ENCODE data around the gene IRX4.
"Not testable (repeated sequence)": the region's sequence is repeated elsewhere in the genome, so short reads cannot be mapped to it uniquely, and the experiment has no call there.

The IRX4 gene

GRCh38 chr5:1856596-1857255 lies 26.0 kb downstream of the IRX4 start:
- no peak for DNase-seq

DNA sequence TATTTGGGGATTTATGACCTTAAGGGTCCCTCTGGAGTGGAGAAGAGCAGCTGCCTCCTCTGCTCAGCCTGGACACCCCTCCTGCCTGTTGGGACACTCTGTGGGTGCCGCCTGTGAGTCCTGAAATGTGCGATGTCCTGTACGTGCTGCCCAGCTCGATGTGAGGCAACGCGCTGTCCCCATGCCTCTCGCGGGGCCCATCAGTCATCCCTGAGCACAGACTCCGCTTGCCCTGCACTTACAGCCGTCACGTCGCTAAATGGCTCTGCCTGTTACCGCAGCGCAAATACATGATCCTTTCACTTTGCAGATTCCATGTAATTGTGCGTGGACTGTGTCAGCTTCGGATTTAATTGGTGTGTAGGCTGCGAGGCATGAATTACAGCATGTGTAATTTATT lies 27.1 kb downstream of the IRX4 start:
- DNase-seq, result no peak

DNA sequence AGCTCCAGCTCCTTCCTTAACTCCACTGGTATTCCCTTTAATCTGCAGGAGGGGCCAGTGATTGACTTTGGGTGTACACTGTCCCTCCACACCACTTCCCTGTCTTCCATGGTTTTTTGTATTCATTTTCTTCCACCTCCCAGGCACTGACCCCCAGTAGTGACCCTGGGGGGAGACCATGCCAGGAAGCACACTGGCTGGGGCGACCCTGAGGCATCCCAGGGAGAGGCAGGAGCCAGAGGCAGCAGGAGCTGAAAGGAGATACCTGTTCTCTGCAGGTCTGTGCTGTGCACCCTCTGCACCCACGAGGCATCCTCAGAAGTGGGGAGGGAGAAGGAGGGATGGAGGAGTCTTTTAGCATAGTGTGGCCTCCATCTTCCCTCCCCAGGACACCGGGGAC lies 27.6 kb downstream of the IRX4 start:
- no peak for DNase-seq

GRCh38 chr5:1853531-1853930 lies 29.2 kb downstream of the IRX4 start:
- DNase-seq, result no peak

DNA sequence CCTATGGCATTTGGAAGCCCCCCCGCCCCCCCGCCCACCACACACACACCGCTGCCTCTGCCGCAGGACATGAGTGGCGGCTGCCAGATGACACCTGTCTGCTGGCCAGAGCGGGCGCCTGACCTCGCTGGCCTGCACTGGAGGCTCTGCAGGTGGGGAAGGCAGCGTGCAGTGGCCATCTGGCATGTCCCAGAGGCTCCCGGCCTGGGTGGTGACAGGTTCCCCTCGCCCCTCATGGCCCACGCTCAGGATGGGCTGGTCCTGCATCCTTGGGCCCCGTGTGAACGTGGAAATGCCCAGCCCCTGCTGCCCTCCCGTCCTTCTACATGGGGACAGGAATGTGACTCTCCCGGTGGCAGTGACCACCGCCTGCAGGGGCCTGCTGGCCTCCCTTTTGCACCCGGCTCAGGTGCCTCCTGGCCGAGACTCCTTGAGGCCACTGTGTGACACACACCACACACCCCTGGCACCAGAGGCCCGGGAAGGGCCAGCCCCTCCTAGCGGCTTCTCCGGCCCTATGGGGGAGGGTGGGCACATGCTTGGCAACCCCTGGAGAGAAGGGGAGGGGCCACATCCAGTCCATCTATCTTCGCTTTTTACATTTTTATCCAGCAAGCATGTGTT lies 30.3 kb downstream of the IRX4 start:
- DNase-seq, result no peak

GRCh38 chr5:1851290-1851934 lies 31.3 kb downstream of the IRX4 start:
- DNase-seq, result no peak

DNA sequence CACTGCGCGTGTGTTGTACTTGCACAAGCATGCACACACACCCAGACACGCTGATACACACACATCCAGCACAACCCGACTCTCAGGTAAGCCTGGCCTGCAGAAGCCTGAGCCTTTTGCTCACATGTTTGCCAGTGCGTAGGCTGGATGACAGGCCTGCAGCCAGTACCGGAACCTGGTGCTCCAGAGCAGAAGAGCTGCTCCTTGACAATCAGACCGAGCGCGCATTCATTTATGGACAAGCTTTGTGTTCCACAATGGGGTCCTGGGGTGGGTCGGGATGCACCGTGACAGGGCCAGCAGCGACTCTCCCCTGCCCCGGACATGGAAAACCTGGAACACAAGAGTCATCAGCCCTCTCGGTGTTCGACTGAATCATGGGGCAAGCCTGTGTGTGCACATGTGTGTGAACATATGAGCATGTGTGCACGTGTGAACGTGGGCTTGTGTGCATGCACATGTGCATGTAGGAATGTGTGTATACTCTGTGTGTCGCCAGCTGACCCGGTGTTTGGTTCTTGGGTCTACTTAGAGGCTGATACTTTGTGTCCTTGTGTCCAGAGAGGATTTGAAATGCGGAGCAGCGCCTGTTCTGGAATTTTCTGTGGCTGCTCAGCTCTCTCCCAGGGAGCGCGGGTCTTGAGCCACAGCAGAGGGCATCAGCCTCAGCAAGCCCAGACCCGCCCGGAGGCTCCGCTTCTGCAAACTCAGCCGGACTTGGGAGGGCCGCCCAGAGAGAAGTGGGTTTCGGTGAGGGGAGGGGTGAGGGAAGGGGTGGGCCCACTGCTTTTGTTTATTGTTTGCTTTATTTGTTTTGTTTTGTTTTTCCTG lies 32.2 kb downstream of the IRX4 start:
- DNase-seq, result no peak

DNA sequence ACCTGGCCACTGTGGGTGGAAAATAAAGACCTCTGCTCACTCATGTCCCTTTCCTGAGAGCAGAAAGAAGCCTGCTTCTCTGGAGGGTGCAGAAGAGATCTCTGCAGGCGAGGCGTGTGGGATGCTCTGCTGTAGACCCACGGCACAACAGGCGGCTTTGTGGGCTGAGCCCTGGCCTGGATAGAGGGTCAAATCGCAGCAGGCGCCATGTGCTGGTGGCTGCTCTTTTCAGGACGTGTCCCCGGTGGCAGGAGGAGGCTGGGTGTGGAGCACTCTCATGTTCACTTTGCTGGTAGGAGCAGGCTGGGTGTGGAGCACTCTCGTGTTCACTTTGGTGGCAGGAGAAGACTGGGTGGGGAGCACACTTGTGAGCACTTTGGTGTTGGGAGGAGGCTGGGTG lies 35.1 kb downstream of the IRX4 start:
- no peak for DNase-seq

DNA sequence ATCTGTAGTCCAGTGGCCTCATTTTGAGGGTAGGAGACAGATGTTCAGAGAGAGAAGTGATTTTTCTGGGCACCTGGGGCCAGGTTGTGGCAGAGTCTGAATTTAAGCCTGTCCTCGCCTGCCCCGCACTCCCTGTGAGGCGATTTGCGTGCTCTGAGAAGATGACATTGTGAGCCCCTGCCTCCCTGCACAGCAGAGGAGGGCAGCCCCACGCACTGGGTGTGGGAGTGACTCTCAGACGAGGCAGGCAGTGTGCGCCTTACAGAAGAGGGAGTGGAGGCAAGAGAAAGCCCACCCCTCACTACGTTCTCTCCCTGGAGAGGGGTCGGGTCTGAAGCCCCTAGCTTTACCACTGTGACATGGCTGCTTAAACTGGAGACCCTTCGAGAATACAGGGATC lies 35.7 kb downstream of the IRX4 start:
- no peak for DNase-seq

DNA sequence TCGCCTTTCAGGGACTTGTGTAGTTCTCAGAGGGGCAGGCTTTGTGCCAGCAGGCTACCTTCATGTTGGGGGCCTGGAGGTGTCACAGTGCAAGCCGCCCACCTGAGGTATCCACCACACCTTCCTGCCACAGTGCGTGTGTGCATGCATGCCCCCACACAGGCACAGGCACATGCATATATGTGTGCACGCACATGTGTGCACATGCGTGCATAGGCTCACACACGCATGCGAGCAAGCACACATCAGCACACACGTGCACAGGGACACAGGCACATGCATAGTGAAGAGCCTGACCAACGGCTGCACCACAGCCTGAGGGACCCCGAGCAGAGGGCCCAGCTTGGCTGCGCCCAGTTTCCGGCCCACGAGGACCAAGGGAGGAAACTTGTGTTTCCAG lies 36.1 kb downstream of the IRX4 start:
- DNase-seq, result no peak

- no peak for DNase-seq
Measured at GRCh38 chr5:1845696-1846095, 37.0 kb downstream of the IRX4 start.

- DNase-seq, result no peak
Measured at GRCh38 chr5:1844708-1845436, 37.9 kb downstream of the IRX4 start.

GRCh38 chr5:1843761-1844160 lies 39.0 kb downstream of the IRX4 start:
- not testable (repeated sequence) for DNase-seq

DNA sequence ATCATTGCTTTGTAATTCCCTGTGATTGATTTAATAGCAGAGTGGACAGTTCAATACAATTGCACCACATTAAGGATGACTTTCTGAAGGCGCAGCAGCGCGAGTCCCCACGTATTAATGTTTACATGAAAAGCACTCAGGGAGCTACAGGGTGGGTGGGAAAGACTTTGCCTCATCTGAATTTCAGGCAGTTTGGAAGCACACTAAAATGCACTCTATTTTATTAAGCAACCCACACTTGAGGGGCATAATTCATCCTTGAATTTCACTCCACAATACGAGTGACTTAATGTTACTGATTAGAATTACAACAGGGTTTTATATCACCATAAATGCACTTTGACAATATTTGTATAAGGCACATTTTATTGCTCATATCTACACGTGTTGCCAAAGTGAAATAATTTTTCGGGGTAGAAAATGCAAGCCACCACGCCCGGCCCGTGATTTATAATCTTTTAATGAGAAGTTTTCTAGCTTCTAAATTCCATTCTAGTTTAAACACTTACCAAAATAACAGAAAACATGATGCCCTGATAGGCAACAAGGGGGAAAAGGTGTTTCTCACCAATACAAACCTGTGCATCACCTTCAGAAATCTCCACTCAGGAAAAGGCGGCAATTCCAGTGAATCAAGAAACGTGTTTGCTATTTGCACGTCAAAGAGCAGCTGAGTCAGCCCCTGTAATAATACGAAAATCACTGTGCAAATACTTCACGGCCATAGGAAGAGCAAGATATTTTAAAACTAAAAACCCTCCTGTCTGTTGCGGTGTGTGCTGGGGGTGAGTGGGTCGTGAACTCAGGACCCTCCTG lies 40.5 kb downstream of the IRX4 start:
- no peak for DNase-seq

- DNase-seq, result no peak
Measured at GRCh38 chr5:1840741-1841521, 41.8 kb downstream of the IRX4 start.

DNA sequence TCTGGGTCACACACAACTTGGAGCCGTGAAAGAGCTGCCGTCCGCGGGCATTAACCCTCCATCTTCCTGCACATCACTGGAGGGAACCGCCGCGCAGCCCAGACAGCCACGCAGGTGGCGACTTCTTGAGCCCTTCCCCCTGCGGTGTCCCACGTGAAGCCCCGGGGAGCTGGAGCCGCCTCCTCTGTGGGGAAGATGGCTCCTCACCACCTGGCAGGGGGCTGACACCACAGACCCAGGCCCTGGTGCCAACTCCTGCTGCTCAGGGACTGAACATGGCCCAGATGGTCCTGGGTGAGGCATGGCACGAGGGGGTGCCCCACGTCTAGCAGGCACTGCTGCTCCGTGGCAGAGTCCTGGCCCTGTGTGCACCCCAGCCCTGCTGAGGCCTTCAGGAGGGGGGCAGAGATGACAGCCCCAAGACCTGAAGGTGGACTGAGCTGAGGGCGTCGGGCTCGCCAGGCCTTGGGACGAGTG lies 42.6 kb downstream of the IRX4 start:
- no peak for DNase-seq

- no peak for DNase-seq
Measured at GRCh38 chr5:1838013-1838412, 44.7 kb downstream of the IRX4 start.

- no peak for DNase-seq
Measured at GRCh38 chr5:1836891-1837880, 45.5 kb downstream of the IRX4 start.

GRCh38 chr5:1836176-1836890 lies 46.4 kb downstream of the IRX4 start:
- no peak for DNase-seq

Data from activated CD4-positive, alpha-beta T cell treated with anti-CD3 and anti-CD28 coated beads for 1 hour (primary cell).